ENCODE measurements around the gene TMEM101.
"Not testable (repeated sequence)": the region's sequence is repeated elsewhere in the genome, so short reads cannot be mapped to it uniquely, and the experiment has no call there.

TMEM101 gene

DNA sequence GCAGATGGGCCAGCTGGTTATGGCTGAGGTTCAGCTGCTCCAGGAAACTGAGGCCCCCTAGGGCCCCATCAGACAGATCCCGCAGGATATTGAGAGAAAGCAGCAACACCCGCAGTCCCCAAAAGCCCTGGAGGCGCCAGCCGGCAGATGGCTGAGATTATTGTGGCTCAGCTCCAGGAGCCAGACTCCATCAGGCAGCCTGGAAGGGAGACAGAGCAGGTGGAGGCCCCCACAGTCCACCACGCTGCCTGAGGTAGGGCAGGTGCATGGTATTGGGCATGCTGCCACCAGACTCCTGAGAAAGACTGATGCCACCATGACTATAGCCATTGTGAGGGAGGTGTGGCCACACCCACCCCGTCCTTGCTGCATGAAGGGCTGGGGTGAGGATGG lies 9.5 kb upstream of the TMEM101 start:
- Histone ChIP-seq H3K9ac (ENCODE audit: low read length) (no peak overlapping the region), H3K79me1 (replicated peaks; ENCODE audit: low read length, poor library complexity, severe bottlenecking) (peaks cover 23% of the 10 kb centered on the region), H2BK15ac (ENCODE audit: low read depth, poor library complexity, severe bottlenecking) (no peak overlapping the region), H3K14ac (ENCODE audit: low read length in 2 of 2) (no peak overlapping the region), H3K27ac (ENCODE audit: low read length, poor library complexity, severe bottlenecking) (no peak overlapping the region), H3K4ac (ENCODE audit: low read depth in 1 of 2, low read length in 2 of 2) (no peak overlapping the region), H3K36me3 (ENCODE audit: control insufficient read depth in 1 of 2, insufficient read depth in 2 of 2, low read depth in 1 of 2, low read length in 2 of 2) (peaks cover 43 to 69% of the 10 kb centered on the region in 2 experiments), H2AFZ (ENCODE audit: low read depth, low read length) (no peak overlapping the region), H3K27me3 (ENCODE audit: control insufficient read depth in 1 of 2, insufficient read depth in 1 of 2, low read length in 2 of 2) (no peaks in the 10 kb centered on the region), H3K9me3 (ENCODE audit: control insufficient read depth, low read length) (no peaks in the 10 kb centered on the region), H3K18ac (ENCODE audit: low read depth in 1 of 2, low read length in 2 of 2) (no peak overlapping the region), H3K4me2 (ENCODE audit: low read length, poor library complexity, severe bottlenecking) (no peak overlapping the region), H3K23ac (ENCODE audit: low read length in 2 of 2) (peak overlapping the region in 1 of 2 experiments; percentile 35), H2BK120ac (ENCODE audit: low read depth, low read length) (no peak overlapping the region), H4K8ac (ENCODE audit: low read length) (no peak overlapping the region), H2BK12ac (ENCODE audit: low read length in 2 of 2) (no peak overlapping the region), H3K4me3 (ENCODE audit: insufficient read depth in 1 of 2, low read depth in 1 of 2, low read length in 2 of 2) (no peak overlapping the region), H3K4me1 (ENCODE audit: control insufficient read depth, insufficient read depth, low read depth, low read length) (peaks cover 5% of the 10 kb centered on the region), H2BK5ac (ENCODE audit: low read depth, low read length, poor library complexity, severe bottlenecking) (no peak overlapping the region), H2AK5ac (ENCODE audit: low read length, severe bottlenecking) (no peak overlapping the region), H4K91ac (ENCODE audit: low read length) (no peak overlapping the region)
- no peak for DNase-seq
- 96% methylated on average over 6 of the region's 6 CpGs for WGBS

GRCh38 chr17:44023545-44024270 lies 8.9 kb upstream of the TMEM101 start:
- H3K4me1 ChIP-seq (ENCODE audit: control insufficient read depth, insufficient read depth, low read depth, low read length), result peaks cover 5% of the 10 kb centered on the region
- no peak overlapping the region for H3K27ac ChIP-seq (ENCODE audit: low read length, poor library complexity, severe bottlenecking)
- H4K91ac ChIP-seq (ENCODE audit: low read length), result peak overlapping the region; percentile 19
- no peaks in the 10 kb centered on the region for H3K27me3 ChIP-seq (ENCODE audit: control insufficient read depth in 1 of 2, insufficient read depth in 1 of 2, low read length in 2 of 2)
- H3K36me3 ChIP-seq (ENCODE audit: control insufficient read depth in 1 of 2, insufficient read depth in 2 of 2, low read depth in 1 of 2, low read length in 2 of 2), result peaks cover 39 to 65% of the 10 kb centered on the region in 2 experiments
- H3K18ac ChIP-seq (ENCODE audit: low read depth in 1 of 2, low read length in 2 of 2), result no peak overlapping the region
- H3K23ac ChIP-seq (ENCODE audit: low read length in 2 of 2), result no peak overlapping the region
- H2AK5ac ChIP-seq (ENCODE audit: low read length, severe bottlenecking), result no peak overlapping the region
- H2BK12ac ChIP-seq (ENCODE audit: low read length in 2 of 2), result no peak overlapping the region
- no peak overlapping the region for H4K8ac ChIP-seq (ENCODE audit: low read length)
- H3K4me2 ChIP-seq (ENCODE audit: low read length, poor library complexity, severe bottlenecking), result no peak overlapping the region
- no peak for DNase-seq
- H2BK15ac ChIP-seq (ENCODE audit: low read depth, poor library complexity, severe bottlenecking), result peak overlapping the region; percentile 8
- no peak overlapping the region for H2BK120ac ChIP-seq (ENCODE audit: low read depth, low read length)
- peaks cover 23% of the 10 kb centered on the region for H3K79me1 ChIP-seq (replicated peaks; ENCODE audit: low read length, poor library complexity, severe bottlenecking)
- H3K9ac ChIP-seq (ENCODE audit: low read length), result no peak overlapping the region
- no peak overlapping the region for H3K4ac ChIP-seq (ENCODE audit: low read depth in 1 of 2, low read length in 2 of 2)
- H3K9me3 ChIP-seq (ENCODE audit: control insufficient read depth, low read length), result no peaks in the 10 kb centered on the region
- 97% methylated on average over 22 of the region's 22 CpGs for WGBS
- H3K14ac ChIP-seq (ENCODE audit: low read length in 2 of 2), result no peak overlapping the region
- H2AFZ ChIP-seq (ENCODE audit: low read depth, low read length), result no peak overlapping the region
- no peak overlapping the region for H2BK5ac ChIP-seq (ENCODE audit: low read depth, low read length, poor library complexity, severe bottlenecking)
- no peak overlapping the region for H3K4me3 ChIP-seq (ENCODE audit: insufficient read depth in 1 of 2, low read depth in 1 of 2, low read length in 2 of 2)

DNA sequence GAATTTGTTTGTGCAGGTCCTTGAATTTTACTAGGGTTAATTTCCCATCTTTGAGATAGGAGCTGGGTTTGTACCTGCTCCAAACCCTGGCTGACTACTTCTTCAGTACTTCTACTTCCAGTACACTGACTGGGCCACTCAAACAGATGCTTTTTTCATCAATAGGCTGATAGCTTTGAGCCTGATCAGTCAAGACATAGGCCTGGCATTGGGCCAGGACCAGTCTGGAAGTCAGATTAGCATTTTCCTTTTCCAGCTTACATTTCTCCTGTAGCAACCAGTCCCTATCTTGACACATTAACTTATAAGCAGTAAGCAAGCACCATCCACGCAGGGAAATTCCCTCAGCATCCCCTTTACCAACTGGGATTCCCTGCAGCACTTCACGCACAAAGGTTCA lies 7.5 kb upstream of the TMEM101 start:
- no peak overlapping the region for H3K4me3 ChIP-seq (ENCODE audit: insufficient read depth in 1 of 2, low read depth in 1 of 2, low read length in 2 of 2)
- no peak overlapping the region for H2BK15ac ChIP-seq (ENCODE audit: low read depth, poor library complexity, severe bottlenecking)
- no peaks in the 10 kb centered on the region for H3K27me3 ChIP-seq (ENCODE audit: control insufficient read depth in 1 of 2, insufficient read depth in 1 of 2, low read length in 2 of 2)
- peaks cover 5% of the 10 kb centered on the region for H3K4me1 ChIP-seq (ENCODE audit: control insufficient read depth, insufficient read depth, low read depth, low read length)
- H3K4ac ChIP-seq (ENCODE audit: low read depth in 1 of 2, low read length in 2 of 2), result no peak overlapping the region
- 94% methylated on average over 2 of the region's 2 CpGs for WGBS
- no peak for DNase-seq
- H2BK12ac ChIP-seq (ENCODE audit: low read length in 2 of 2), result no peak overlapping the region
- no peak overlapping the region for H2AFZ ChIP-seq (ENCODE audit: low read depth, low read length)
- H2BK120ac ChIP-seq (ENCODE audit: low read depth, low read length), result no peak overlapping the region
- no peak overlapping the region for H2AK5ac ChIP-seq (ENCODE audit: low read length, severe bottlenecking)
- no peak overlapping the region for H3K23ac ChIP-seq (ENCODE audit: low read length in 2 of 2)
- H2BK5ac ChIP-seq (ENCODE audit: low read depth, low read length, poor library complexity, severe bottlenecking), result no peak overlapping the region
- H3K18ac ChIP-seq (ENCODE audit: low read depth in 1 of 2, low read length in 2 of 2), result no peak overlapping the region
- H3K4me2 ChIP-seq (ENCODE audit: low read length, poor library complexity, severe bottlenecking), result no peak overlapping the region
- peaks cover 18% of the 10 kb centered on the region for H3K79me1 ChIP-seq (replicated peaks; ENCODE audit: low read length, poor library complexity, severe bottlenecking)
- H3K9me3 ChIP-seq (ENCODE audit: control insufficient read depth, low read length), result no peaks in the 10 kb centered on the region
- no peak overlapping the region for H3K27ac ChIP-seq (ENCODE audit: low read length, poor library complexity, severe bottlenecking)
- H3K14ac ChIP-seq (ENCODE audit: low read length in 2 of 2), result no peak overlapping the region
- peaks cover 35 to 67% of the 10 kb centered on the region in 2 experiments for H3K36me3 ChIP-seq (ENCODE audit: control insufficient read depth in 1 of 2, insufficient read depth in 2 of 2, low read depth in 1 of 2, low read length in 2 of 2)
- H4K91ac ChIP-seq (ENCODE audit: low read length), result no peak overlapping the region
- no peak overlapping the region for H4K8ac ChIP-seq (ENCODE audit: low read length)
- no peak overlapping the region for H3K9ac ChIP-seq (ENCODE audit: low read length)

GRCh38 chr17:44021227-44021626 lies 6.5 kb upstream of the TMEM101 start:
- H2BK5ac ChIP-seq (ENCODE audit: low read depth, low read length, poor library complexity, severe bottlenecking); H3K9ac ChIP-seq (ENCODE audit: low read length); H2BK12ac ChIP-seq (ENCODE audit: low read length in 2 of 2); H3K23ac ChIP-seq (ENCODE audit: low read length in 2 of 2); DNase-seq; H3K4me1 ChIP-seq (ENCODE audit: control insufficient read depth, insufficient read depth, low read depth, low read length); H3K27ac ChIP-seq (ENCODE audit: low read length, poor library complexity, severe bottlenecking); H3K18ac ChIP-seq (ENCODE audit: low read depth in 1 of 2, low read length in 2 of 2); H2AK5ac ChIP-seq (ENCODE audit: low read length, severe bottlenecking); H3K9me3 ChIP-seq (ENCODE audit: control insufficient read depth, low read length); H3K4me2 ChIP-seq (ENCODE audit: low read length, poor library complexity, severe bottlenecking); H3K27me3 ChIP-seq (ENCODE audit: control insufficient read depth in 1 of 2, insufficient read depth in 1 of 2, low read length in 2 of 2); H2BK15ac ChIP-seq (ENCODE audit: low read depth, poor library complexity, severe bottlenecking); H2BK120ac ChIP-seq (ENCODE audit: low read depth, low read length); H4K8ac ChIP-seq (ENCODE audit: low read length); H2AFZ ChIP-seq (ENCODE audit: low read depth, low read length); H4K91ac ChIP-seq (ENCODE audit: low read length); H3K4me3 ChIP-seq (ENCODE audit: insufficient read depth in 1 of 2, low read depth in 1 of 2, low read length in 2 of 2); H3K4ac ChIP-seq (ENCODE audit: low read depth in 1 of 2, low read length in 2 of 2); H3K14ac ChIP-seq (ENCODE audit: low read length in 2 of 2): not testable (repeated sequence)
- Histone ChIP-seq H3K36me3 (ENCODE audit: control insufficient read depth in 1 of 2, insufficient read depth in 2 of 2, low read depth in 1 of 2, low read length in 2 of 2) (peaks cover 32 to 61% of the 10 kb centered on the region in 2 experiments), H3K79me1 (replicated peaks; ENCODE audit: low read length, poor library complexity, severe bottlenecking) (peaks cover 17% of the 10 kb centered on the region)
- 98% methylated on average over 6 of the region's 7 CpGs for WGBS
